PC-3 (cell line): ENCODE measurements around the gene TEX19. TPM values are rescaled to one million over a fixed set of nuclear protein-coding genes. Genes with fewer than 3 reads are reported as not detected.
A peak's percentile ranks its signal among the peaks of the same experiment; 100 is the strongest.

Experiments
- ATAC-seq: fragments of 200-7000 bp; cut with Tn5 transposase; 2 replicates; pipeline ENCODE4 v1.9.1; 2020; ENCODE audit warnings: mild to moderate bottlenecking, moderate library complexity
- BruUV-seq: library from RNA; stranded (reverse); fragments of 400-500 nt; replicated peaks from 2 replicates; lab custom pipeline; 2021; lab: Mats Ljungman, UMichigan
- CTCF ChIA-PET: fragments of 300-600 bp; sonication (Branson Sonifier 250); formaldehyde crosslinking; loops from one replicate; lab custom pipeline; 2022; ENCODE audit warnings: antibody characterized with exemption; lab: Charles Lee
- POLR2A ChIA-PET: fragments of 300-600 bp; sonication (Branson Sonifier 250); formaldehyde crosslinking; loops from one replicate; lab custom pipeline; 2022; ENCODE audit warnings: antibody characterized with exemption; ENCODE audit not compliant: unreplicated experiment; lab: Charles Lee
- DNase-seq: peaks from one replicate; pipeline ENCODE4 v3.0.0-alpha.2; 2015
- H2AFZ ChIP-seq: fragments of 300-600 bp; sonication (generic); 2 replicates; pipeline ENCODE4 v1.6.0; 2016; ENCODE audit warnings: antibody characterized with exemption, low read length
- H3F3A ChIP-seq: fragments of 300-600 bp; sonication (generic); one replicate; pipeline ENCODE4 v1.6.0; 2017; ENCODE audit warnings: antibody characterized with exemption, low read length, control low read depth, mild to moderate bottlenecking; ENCODE audit not compliant: unreplicated experiment
- H3K27ac ChIP-seq: fragments of 300-600 bp; sonication (generic); 2 replicates; pipeline ENCODE4 v1.5.1; 2016; ENCODE audit warnings: mild to moderate bottlenecking, low read length
- H3K27me3 ChIP-seq: fragments of 300-600 bp; sonication (generic); 2 replicates; pipeline ENCODE4 v1.6.1; 2016; ENCODE audit warnings: low read length, mixed read lengths
- H3K36me3 ChIP-seq: fragments of 300-600 bp; sonication (generic); 2 replicates; pipeline ENCODE4 v1.6.1; 2016; ENCODE audit warnings: low read depth, mixed run types, low read length, mixed read lengths
- H3K4me1 ChIP-seq: fragments of 300-600 bp; sonication (generic); 2 replicates; pipeline ENCODE4 v1.5.1; 2016; ENCODE audit warnings: low read length; ENCODE audit not compliant: insufficient read depth
- H3K4me2 ChIP-seq: fragments of 300-600 bp; sonication (generic); 2 replicates; pipeline ENCODE4 v1.6.0; 2016; ENCODE audit warnings: low read length
- H3K4me3 ChIP-seq: fragments of 300-600 bp; sonication (generic); 2 replicates; pipeline ENCODE4 v1.5.1; 2016; ENCODE audit warnings: mild to moderate bottlenecking, low read length, mixed read lengths
- H3K79me2 ChIP-seq: fragments of 300-600 bp; sonication (generic); 2 replicates; pipeline ENCODE4 v1.6.1; 2017; ENCODE audit warnings: low read length, mixed read lengths
- H3K9ac ChIP-seq: fragments of 300-600 bp; sonication (generic); 2 replicates; pipeline ENCODE4 v1.6.0; 2016; ENCODE audit warnings: mild to moderate bottlenecking, low read length
- H3K9me2 ChIP-seq: fragments of 300-600 bp; sonication (generic); replicated peaks from 2 replicates; pipeline ENCODE4 v1.6.1; 2016; ENCODE audit warnings: mixed run types, low read length, mixed read lengths
- H3K9me3 ChIP-seq: fragments of 300-600 bp; sonication (generic); 2 replicates; pipeline ENCODE4 v1.6.1; 2016; ENCODE audit warnings: low read length, mixed read lengths
- H4K20me1 ChIP-seq: fragments of 300-600 bp; sonication (generic); 2 replicates; pipeline ENCODE4 v1.6.1; 2016; ENCODE audit warnings: low read length, mixed read lengths
- EZH2 ChIP-seq: fragments of 300-600 bp; sonication (generic); IDR thresholded peaks from one replicate; pipeline ENCODE4 v1.6.1; 2017; ENCODE audit warnings: antibody characterized with exemption, mild to moderate bottlenecking, low read length; ENCODE audit not compliant: unreplicated experiment
- EZH2phosphoT487 ChIP-seq: fragments of 300-600 bp; sonication (generic); IDR thresholded peaks from 2 replicates; pipeline ENCODE4 v1.6.1; 2018; ENCODE audit warnings: mild to moderate bottlenecking, antibody characterized with exemption, low read length, borderline replicate concordance
- intact Hi-C: fragments of 100-400 bp; cut with micrococcal nuclease; formaldehyde crosslinking; loops from 2 replicates; pipeline ENCODE4 v1.9.0; 2023
- total RNA-seq: library from RNA; depleted of rRNA; stranded (reverse); fragments of >200 nt; gene quantifications from 2 replicates; pipeline ENCODE4 v1.2.3, GENCODE V29; 2014
- TF ChIP-seq, protein P1 (sequence below): fragments of 300-600 bp; sonication (generic); conservative IDR thresholded peaks from 2 replicates; pipeline ENCODE4 v1.5.1; 2017; ENCODE audit warnings: antibody characterized with exemption, low read depth, mild to moderate bottlenecking, low read length

Gene TEX19
- total RNA-seq, 1 experiment from 2014 or later = 1.2 TPM

DNA sequence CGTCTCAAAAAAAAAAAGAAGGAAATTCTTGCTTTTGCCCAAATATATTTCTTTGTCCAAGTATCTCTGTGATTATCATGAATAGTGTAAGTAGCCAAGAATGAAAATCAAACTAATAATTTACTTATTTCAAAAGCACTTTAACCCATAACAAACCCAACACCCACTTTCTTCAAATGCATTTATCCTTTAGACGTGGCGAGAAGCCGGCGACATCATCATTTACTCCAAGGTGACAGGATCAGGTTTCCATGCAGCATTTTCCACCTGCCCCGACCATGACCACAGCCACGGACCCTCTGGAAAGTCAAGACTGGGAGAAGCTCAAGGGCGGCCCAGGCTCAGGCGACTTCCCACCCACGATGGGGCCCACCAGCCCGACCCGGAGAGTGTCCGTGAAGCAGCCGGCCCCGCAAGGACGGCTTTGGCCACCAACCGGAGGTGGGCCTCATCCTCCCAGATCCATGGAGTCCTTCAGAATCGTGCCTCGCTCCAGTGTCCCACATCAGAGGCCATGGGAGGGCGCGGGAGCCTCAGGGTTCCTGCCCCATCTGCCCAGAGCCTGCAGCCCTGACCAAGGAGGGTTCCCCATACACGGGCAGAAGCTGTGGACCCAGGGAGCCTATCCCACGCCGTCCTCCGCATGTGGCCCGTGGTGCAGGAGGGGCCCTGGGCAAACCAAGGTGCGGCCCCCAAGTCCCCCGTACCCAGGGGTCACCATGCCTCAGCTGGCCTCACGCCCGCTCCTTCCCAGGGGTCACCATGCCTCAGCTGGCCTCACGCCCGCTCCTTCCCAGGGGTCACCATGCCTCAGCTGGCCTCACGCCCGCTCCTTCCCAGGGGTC lies 31.2 kb downstream of the TEX19 start:
- Histone ChIP-seq H4K20me1 (no peaks in the 10 kb centered on the region), H3K9me3 (no peaks in the 10 kb centered on the region), H3K79me2 (no peaks in the 10 kb centered on the region), H3K4me3 (no peak overlapping the region), H3F3A (no peaks in the 10 kb centered on the region), H2AFZ (no peak overlapping the region), H3K4me2 (no peak overlapping the region), H3K9me2 (no peaks in the 10 kb centered on the region), H3K27ac (no peak overlapping the region), H3K9ac (no peak overlapping the region), H3K4me1 (peaks cover 3% of the 10 kb centered on the region; the same call in 1 of the 2 replicates), H3K27me3 (no peaks in the 10 kb centered on the region), H3K36me3 (no peaks in the 10 kb centered on the region; the same call in 1 of the 2 replicates)
- intact Hi-C loops = no loop called here
- TF ChIP-seq EZH2 (no peak), EZH2phosphoT487 (no peak)
- TF ChIP-seq, protein P1, sequence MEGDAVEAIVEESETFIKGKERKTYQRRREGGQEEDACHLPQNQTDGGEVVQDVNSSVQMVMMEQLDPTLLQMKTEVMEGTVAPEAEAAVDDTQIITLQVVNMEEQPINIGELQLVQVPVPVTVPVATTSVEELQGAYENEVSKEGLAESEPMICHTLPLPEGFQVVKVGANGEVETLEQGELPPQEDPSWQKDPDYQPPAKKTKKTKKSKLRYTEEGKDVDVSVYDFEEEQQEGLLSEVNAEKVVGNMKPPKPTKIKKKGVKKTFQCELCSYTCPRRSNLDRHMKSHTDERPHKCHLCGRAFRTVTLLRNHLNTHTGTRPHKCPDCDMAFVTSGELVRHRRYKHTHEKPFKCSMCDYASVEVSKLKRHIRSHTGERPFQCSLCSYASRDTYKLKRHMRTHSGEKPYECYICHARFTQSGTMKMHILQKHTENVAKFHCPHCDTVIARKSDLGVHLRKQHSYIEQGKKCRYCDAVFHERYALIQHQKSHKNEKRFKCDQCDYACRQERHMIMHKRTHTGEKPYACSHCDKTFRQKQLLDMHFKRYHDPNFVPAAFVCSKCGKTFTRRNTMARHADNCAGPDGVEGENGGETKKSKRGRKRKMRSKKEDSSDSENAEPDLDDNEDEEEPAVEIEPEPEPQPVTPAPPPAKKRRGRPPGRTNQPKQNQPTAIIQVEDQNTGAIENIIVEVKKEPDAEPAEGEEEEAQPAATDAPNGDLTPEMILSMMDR = no peak
- ATAC-seq (no peak), DNase-seq (no peak)
- CTCF ChIA-PET = no interaction called here
- BruUV-seq = no TSS peak
- POLR2A ChIA-PET = no interaction called here

DNA sequence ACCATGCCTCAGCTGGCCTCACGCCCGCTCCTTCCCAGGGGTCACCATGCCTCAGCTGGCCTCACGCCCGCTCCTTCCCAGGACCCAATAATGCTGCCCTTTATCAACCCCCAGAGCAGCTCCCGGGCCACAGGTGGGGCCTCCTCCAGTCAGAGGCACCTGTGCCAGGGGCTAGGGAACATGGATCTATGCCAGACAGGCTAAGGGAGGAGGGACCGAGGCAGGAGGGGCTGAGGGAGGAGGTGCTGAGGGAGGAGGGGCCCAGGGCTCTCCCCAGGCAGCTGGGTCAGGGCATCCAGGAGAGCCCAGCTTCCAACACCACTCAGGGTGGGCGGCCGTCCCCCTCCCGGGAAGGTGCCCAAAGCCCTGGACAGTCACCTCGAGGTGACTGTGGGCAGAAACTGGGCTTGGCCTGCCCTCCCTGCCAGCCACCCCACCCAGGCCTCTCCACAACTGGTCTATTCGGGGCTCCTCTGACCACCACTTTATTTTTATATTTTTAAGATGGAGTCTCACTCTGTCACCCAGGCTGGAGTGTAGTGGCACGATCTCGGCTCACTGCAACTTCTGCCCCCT lies 31.9 kb downstream of the TEX19 start:
- Histone ChIP-seq H3F3A (no peaks in the 10 kb centered on the region), H3K27me3 (no peaks in the 10 kb centered on the region), H3K4me2 (no peak overlapping the region), H4K20me1 (no peaks in the 10 kb centered on the region), H3K9ac (no peak overlapping the region), H3K4me1 (peaks cover 2% of the 10 kb centered on the region; the same call in 1 of the 2 replicates), H3K9me2 (no peaks in the 10 kb centered on the region), H3K27ac (no peak overlapping the region), H3K36me3 (no peaks in the 10 kb centered on the region; the same call in 1 of the 2 replicates), H3K79me2 (no peaks in the 10 kb centered on the region), H3K9me3 (no peaks in the 10 kb centered on the region), H2AFZ (no peak overlapping the region), H3K4me3 (no peak overlapping the region)
- no peak for ATAC-seq
- BruUV-seq = TSS peak; percentile 17
- ChIA-PET CTCF (no interaction called here), POLR2A (no interaction called here)
- DNase-seq = no peak
- intact Hi-C loops = no loop called here
- no peak for TF ChIP-seq EZH2phosphoT487
- no peak for TF ChIP-seq EZH2
- TF ChIP-seq, protein P1 = no peak

- BruUV-seq = no TSS peak
These were observed 32.5 kb downstream of the TEX19 start for GRCh38 chr17:82391496-82392066.

More at GRCh38 chr17:82391496-82392066, 32.5 kb downstream of the TEX19 start:
- Histone ChIP-seq H3K9me3 (no peaks in the 10 kb centered on the region), H2AFZ (no peak overlapping the region), H4K20me1 (no peaks in the 10 kb centered on the region), H3K4me2 (no peak overlapping the region), H3F3A (no peaks in the 10 kb centered on the region), H3K9ac (no peak overlapping the region), H3K9me2 (no peaks in the 10 kb centered on the region), H3K36me3 (no peaks in the 10 kb centered on the region; the same call in 1 of the 2 replicates), H3K4me1 (peaks cover 2% of the 10 kb centered on the region; the same call in 1 of the 2 replicates), H3K4me3 (no peak overlapping the region), H3K27me3 (no peaks in the 10 kb centered on the region), H3K79me2 (no peaks in the 10 kb centered on the region), H3K27ac (no peak overlapping the region)
- intact Hi-C loops = no loop called here
- TF ChIP-seq EZH2 (no peak), EZH2phosphoT487 (no peak)
- TF ChIP-seq, protein P1 = no peak
- POLR2A ChIA-PET = no interaction called here
- DNase-seq = no peak
- ATAC-seq = no peak
- CTCF ChIA-PET = no interaction called here
